Upper lobe of left lung (tissue), 6 donors: Measurements from ENCODE around the gene MAPK14. TPM values are rescaled to one million over a fixed set of nuclear protein-coding genes. Genes with fewer than 3 reads are reported as not detected.

Experiments
- ATAC-seq, 2 donors: fragments of 200-7000 bp; cut with Tn5 transposase; one replicate each; pipeline ENCODE4 v1.9.1; 2022; ENCODE audit warnings: mild to moderate bottlenecking in 2 of 2, moderate library complexity in 2 of 2; ENCODE audit not compliant: low FRiP score in 2 of 2
- DNase-seq, 2 donors: peaks; one replicate each; pipeline ENCODE4 v3.0.0-alpha.2; 2019 to 2020
- H3K27ac ChIP-seq, 4 donors: fragments of 200-600 bp; sonication (generic); one replicate each; pipeline ENCODE4 v1.5.1; 2016 to 2019
- H3K27me3 ChIP-seq, 4 donors: fragments of 200-600 bp; sonication (generic); one replicate each; pipeline ENCODE4 v1.5.1; 2017 to 2019
- H3K36me3 ChIP-seq, 4 donors: fragments of 200-600 bp; sonication (generic); one replicate each; pipeline ENCODE4 v1.5.1; 2016 to 2019
- H3K4me1 ChIP-seq, 4 donors: fragments of 200-600 bp; sonication (generic); one replicate each; pipeline ENCODE4 v1.5.1; 2018 to 2019
- H3K4me3 ChIP-seq, 4 donors: fragments of 200-600 bp; sonication (generic); one replicate each; pipeline ENCODE4 v1.5.1; 2017 to 2019; ENCODE audit warnings: mild to moderate bottlenecking in 2 of 4, moderate library complexity in 1 of 4
- H3K9me3 ChIP-seq, 4 donors: fragments of 200-600 bp; sonication (generic); one replicate each; pipeline ENCODE4 v1.5.1; 2018 to 2019
- EP300 ChIP-seq, 4 donors: sonication (generic); formaldehyde crosslinking; IDR thresholded peaks; one replicate each; pipeline ENCODE4 v1.5.1; 2017; ENCODE audit warnings: antibody characterized with exemption in 4 of 4, control low read depth in 2 of 4
- POLR2A ChIP-seq, 4 donors: fragments of 450-650 bp; IDR thresholded peaks; one replicate each; pipeline ENCODE4 v1.5.1; 2016 to 2017; ENCODE audit warnings: antibody characterized with exemption in 4 of 4, mild to moderate bottlenecking in 2 of 4
- POLR2AphosphoS5 ChIP-seq, 2 donors: sonication (generic); formaldehyde crosslinking; IDR thresholded peaks; one replicate each; pipeline ENCODE4 v1.5.1; 2017; ENCODE audit warnings: antibody characterized with exemption in 2 of 2
- WGBS, 2 donors: methylation state at CpG; one replicate each; pipeline ENCODE4 v1.1.5; 2017 to 2018; 5-methylcytosine and 5-hydroxymethylcytosine counted together
- total RNA-seq, 6 donors: library from RNA; depleted of rRNA in 4 of 6; stranded (reverse); fragments of >200 nt in 4 of 6; gene quantifications; one replicate each; pipeline versions ENCODE4 v1.1.0 to v1.2.1, GENCODE V29; 2016 to 2021
- TF ChIP-seq, protein P1 (sequence below), 6 experiments: fragments of 450-650 bp in 4 of 6; fragments of 200-600 bp in 2 of 6; sonication (generic) in 2 of 6; IDR thresholded peaks; one replicate each; pipeline ENCODE4 v1.5.1; 2016 to 2019; ENCODE audit warnings: antibody characterized with exemption in 6 of 6
- donor health status: DM: no; HTN: no; CAD: no; lungs with moderate emphysema.
- donor health status: DM: no; HTN: yes; CAD: no; lungs with severe emphysema.

MAPK14 gene
- total RNA-seq, 6 donors from 2014 or later: 39.8 to 96.3 (median 70.8) TPM

- Histone ChIP-seq H3K4me1 (peaks cover 4 to 10% (median 9%) of the 10 kb centered on the region in 4 donors), H3K27ac (peak overlapping the region in 1 of 4 donors; percentile 49), H3K9me3 (no peaks in the 10 kb centered on the region), H3K36me3 (peaks cover 0 to 57% (median 12%) of the 10 kb centered on the region in 4 donors), H3K4me3 (no peak overlapping the region), H3K27me3 (no peaks in the 10 kb centered on the region)
- no peak for TF ChIP-seq POLR2A (IDR thresholded peaks at IDR 0.05)
- TF ChIP-seq, protein P1, sequence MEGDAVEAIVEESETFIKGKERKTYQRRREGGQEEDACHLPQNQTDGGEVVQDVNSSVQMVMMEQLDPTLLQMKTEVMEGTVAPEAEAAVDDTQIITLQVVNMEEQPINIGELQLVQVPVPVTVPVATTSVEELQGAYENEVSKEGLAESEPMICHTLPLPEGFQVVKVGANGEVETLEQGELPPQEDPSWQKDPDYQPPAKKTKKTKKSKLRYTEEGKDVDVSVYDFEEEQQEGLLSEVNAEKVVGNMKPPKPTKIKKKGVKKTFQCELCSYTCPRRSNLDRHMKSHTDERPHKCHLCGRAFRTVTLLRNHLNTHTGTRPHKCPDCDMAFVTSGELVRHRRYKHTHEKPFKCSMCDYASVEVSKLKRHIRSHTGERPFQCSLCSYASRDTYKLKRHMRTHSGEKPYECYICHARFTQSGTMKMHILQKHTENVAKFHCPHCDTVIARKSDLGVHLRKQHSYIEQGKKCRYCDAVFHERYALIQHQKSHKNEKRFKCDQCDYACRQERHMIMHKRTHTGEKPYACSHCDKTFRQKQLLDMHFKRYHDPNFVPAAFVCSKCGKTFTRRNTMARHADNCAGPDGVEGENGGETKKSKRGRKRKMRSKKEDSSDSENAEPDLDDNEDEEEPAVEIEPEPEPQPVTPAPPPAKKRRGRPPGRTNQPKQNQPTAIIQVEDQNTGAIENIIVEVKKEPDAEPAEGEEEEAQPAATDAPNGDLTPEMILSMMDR (IDR thresholded peaks at IDR 0.05): peak in 1 of 6 experiments; percentile 11
- DNase-seq (no peak), ATAC-seq (no peak)
- 85 to 87% methylated on average over 8 of the region's 8 CpGs for WGBS, 2 donors
These were observed 68.1 kb downstream of the MAPK14 start for GRCh38 chr6:36095497-36096391.

DNA sequence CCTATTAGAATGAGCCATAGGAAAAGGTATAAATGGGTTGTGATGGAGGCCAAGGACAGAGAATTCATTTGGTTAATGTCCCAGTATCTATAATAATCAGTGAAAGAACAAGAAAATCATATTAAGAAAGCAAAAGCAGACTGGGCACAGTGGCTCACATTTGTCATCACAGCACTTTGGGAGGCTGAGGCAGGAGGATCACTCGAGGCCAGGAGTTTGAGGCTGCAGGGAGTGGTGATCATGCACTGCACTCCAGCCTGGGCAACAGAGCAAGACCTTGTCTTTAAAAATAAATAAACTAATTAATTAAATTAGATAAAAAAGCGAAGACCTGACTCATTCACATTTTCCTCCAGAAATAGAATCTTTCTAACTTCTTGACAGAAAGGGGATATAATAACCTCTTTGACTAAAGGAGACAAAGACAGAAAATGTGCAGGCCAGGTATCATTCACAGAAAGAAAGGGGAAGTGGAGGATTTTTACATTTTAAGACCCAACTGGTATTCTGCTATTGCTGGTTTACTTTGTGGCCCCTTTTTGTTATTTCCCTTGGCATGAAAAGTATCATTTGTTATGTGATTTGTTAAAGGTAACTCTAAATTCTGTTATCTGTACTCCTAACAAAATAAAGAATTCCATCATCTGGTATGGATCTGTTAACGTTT, 70.8 kb downstream of the MAPK14 start:
- Histone ChIP-seq H3K4me1 (peaks cover 4 to 10% (median 9%) of the 10 kb centered on the region in 4 donors), H3K27ac (no peak overlapping the region), H3K27me3 (no peaks in the 10 kb centered on the region), H3K9me3 (no peaks in the 10 kb centered on the region), H3K4me3 (no peak overlapping the region), H3K36me3 (peaks cover 5 to 57% (median 10%) of the 10 kb centered on the region in 4 donors)
- WGBS, 2 donors: 76 to 81% methylated on average over 3 of the region's 3 CpGs
- DNase-seq (no peak), ATAC-seq (no peak)
- TF ChIP-seq, protein P1 (IDR thresholded peaks at IDR 0.05): no peak
- TF ChIP-seq EP300 (IDR thresholded peaks at IDR 0.05) (no peak), POLR2A (IDR thresholded peaks at IDR 0.05) (no peak), POLR2AphosphoS5 (IDR thresholded peaks at IDR 0.05) (no peak)

DNA sequence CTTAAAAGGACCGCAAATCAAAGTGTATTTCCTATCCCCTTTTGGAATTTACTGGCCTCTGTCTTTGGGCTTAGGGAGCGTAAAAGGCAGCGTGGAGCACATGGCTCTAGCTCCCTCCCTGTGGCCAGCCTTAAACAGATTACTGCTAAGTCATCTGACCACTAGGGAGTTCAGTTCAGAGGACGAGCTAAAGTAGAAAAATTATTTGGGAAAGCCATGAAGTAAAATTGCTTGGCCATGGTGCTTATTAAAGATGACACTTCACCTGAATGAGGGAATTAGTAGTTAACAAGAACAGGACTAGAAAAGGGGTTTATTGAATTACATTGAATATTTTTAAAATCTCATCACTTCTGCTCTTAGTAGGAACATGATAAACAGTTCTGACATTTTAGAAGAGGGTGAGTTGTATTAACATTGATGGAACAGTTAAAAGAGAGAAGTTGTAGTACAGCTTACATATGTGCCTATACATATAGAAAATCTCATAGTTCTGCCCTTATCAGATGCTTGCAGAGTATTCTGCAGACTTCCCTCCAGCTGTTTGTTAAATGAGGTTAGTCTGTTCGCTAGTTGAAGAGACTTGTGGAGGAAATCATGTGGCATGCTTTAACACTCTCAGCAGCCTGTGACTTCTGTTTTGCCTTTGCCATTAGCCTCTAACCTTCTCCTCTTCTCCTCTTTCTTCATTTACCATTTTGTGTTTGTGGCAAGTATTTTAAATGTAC, 71.5 kb downstream of the MAPK14 start:
- Histone ChIP-seq H3K36me3 (peaks cover 8 to 64% (median 16%) of the 10 kb centered on the region in 4 donors), H3K9me3 (no peaks in the 10 kb centered on the region), H3K27me3 (no peaks in the 10 kb centered on the region), H3K4me1 (peaks cover 4 to 10% (median 9%) of the 10 kb centered on the region in 4 donors), H3K4me3 (no peak overlapping the region), H3K27ac (no peak overlapping the region)
- WGBS, 2 donors: 69 to 76% methylated on average over 5 of the region's 5 CpGs
- ATAC-seq (no peak), DNase-seq (no peak)
- TF ChIP-seq, protein P1 (IDR thresholded peaks at IDR 0.05): no peak
- no peak for TF ChIP-seq POLR2AphosphoS5 (IDR thresholded peaks at IDR 0.05)
- no peak for TF ChIP-seq POLR2A (IDR thresholded peaks at IDR 0.05)
- TF ChIP-seq EP300 (IDR thresholded peaks at IDR 0.05): no peak

DNA sequence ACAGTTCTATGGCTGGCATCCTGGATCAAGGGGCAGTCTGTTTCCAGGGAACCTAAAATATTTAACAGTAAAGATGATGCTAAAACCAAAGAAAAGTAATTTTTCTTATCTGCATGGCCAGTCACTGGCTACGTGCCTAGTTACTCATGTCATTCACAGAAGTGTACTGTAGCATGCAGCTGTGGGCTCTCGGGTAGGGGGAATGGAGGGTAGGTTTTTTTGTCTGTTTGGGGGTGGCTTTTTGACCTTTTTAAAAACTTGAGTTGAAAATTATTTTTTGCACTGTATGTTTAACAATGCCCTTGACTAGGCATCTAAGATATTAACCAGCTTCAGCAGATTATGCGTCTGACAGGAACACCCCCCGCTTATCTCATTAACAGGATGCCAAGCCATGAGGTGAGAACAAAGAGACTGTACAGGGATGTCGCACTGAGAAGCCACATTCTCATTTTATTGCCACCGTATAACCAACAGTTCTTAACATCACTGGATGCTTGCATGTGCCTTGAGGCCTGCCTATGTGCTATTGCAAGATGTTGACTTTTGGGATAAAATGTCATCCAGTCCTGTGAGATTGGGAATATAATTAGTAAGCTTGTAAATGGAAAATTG, 72.4 kb downstream of the MAPK14 start:
- H3K36me3 ChIP-seq: peaks cover 8 to 73% (median 19%) of the 10 kb centered on the region in 4 donors
- no peak for DNase-seq

More for the DNA sequence above, 72.4 kb downstream of the MAPK14 start:
- H3K4me1 ChIP-seq: peaks cover 4 to 9% (median 6%) of the 10 kb centered on the region in 4 donors
- no peaks in the 10 kb centered on the region for H3K27me3 ChIP-seq
- no peak overlapping the region for H3K4me3 ChIP-seq
- TF ChIP-seq POLR2A (IDR thresholded peaks at IDR 0.05) (no peak), POLR2AphosphoS5 (IDR thresholded peaks at IDR 0.05) (no peak), EP300 (IDR thresholded peaks at IDR 0.05) (no peak)
- TF ChIP-seq, protein P1 (IDR thresholded peaks at IDR 0.05): no peak
- 52 to 58% methylated on average over 6 of the region's 6 CpGs for WGBS, 2 donors
- no peak overlapping the region for H3K27ac ChIP-seq
- no peaks in the 10 kb centered on the region for H3K9me3 ChIP-seq
- ATAC-seq: no peak
